NCI-H2107 treated with DMSO at 0.1 percent for 48 hours (cell line): Measurements from ENCODE around the gene SPATA25.

Experiments
- DNase-seq: peaks from one replicate; lab custom pipeline; 2025; ENCODE audit not compliant: unreplicated experiment; lab: John Stamatoyannopoulos, UW

Gene SPATA25

DNA sequence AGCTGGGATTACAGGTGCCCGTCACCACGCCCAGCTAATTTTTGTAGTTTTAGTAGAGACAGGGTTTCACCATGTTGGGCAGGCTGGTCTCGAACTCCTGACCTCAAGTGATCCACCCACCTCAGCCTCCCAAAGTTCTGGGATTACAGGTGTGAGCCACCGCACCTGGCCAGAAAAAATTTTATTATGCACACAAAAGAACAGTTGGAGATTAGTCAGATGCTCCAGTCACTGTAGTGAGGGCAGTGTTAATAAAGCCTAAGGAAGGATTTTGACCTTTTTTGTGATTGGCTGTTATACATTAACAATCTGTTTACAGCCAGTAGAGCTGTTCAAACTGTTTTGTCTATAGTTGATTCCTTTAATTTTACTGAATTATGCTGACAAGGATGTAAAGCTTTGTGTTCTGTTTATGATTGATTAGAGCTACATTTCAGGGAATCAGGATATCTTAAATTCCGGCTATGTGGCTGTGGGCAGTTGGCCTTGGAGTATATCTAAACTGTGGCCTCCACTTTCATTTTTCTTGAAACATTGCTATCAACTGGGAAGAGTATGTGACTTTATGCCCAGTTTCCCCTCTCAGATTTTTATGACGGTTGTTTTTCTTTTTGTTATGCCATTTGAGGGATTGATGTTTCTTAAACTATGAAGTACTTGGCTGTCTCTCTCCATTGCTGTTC lies 20.1 kb downstream of the SPATA25 start:
- no peak for DNase-seq

DNA sequence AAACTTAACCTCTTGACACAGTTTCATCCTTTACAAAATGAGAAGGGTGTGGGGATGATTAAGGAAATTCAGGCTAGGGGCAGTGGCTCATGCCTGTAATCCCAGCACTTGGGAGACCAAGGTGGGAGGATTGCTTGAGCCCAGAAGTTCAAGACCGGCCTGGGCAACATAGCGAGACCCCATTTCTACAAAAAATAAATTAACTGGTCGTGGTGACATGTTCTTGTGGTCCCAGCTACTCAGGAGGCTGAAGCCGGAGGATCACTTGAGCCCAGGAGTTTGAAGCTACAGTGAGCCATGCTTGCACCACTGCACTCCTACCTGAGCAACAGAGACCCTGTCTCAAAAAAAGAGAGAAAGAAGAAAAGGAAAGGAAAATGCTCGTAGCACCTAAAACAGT lies 21.0 kb downstream of the SPATA25 start:
- no peak for DNase-seq

DNA sequence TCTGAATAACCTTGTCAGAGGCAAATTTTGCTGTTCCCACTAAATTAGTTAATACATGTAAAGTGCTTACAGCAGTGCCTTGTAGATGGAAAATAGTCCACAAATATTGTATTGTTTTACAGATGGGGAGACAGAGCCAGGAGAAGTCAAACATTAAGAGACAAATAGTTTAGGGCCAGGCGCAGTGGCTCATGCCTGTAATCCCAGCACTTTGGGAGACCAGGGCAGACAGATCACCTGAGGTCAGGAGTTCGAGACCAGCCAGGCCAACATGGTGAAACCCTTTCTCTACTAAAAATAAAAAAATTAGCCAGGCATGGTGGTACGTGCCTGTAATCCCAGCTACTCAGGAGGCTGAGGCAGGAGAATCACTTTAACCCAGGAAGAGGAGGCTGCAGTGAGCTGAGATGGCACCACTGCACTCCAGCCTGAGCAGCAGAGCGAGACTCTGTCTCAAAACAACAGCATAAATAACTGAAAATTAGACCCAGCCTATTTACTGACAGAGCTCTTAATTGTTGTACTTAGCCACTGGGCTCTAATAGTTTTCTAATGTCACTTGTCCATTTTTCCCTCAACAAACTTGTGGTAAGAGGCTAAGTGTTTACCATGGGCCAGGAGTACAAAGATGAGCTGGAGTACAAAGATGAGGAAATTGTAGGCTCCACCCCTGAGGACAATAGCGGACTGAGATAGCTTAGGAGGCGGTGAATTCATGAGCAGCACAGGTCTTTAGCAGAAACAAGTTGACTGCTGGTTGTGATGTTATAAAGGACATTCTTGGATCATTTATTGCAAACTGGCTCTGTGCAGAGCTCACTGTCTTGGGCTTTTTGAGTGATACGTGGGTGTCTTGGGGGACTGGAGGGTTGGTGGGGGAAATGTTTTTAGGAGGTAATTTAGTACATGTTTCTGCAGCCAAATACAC lies 23.6 kb downstream of the SPATA25 start:
- no peak for DNase-seq

DNA sequence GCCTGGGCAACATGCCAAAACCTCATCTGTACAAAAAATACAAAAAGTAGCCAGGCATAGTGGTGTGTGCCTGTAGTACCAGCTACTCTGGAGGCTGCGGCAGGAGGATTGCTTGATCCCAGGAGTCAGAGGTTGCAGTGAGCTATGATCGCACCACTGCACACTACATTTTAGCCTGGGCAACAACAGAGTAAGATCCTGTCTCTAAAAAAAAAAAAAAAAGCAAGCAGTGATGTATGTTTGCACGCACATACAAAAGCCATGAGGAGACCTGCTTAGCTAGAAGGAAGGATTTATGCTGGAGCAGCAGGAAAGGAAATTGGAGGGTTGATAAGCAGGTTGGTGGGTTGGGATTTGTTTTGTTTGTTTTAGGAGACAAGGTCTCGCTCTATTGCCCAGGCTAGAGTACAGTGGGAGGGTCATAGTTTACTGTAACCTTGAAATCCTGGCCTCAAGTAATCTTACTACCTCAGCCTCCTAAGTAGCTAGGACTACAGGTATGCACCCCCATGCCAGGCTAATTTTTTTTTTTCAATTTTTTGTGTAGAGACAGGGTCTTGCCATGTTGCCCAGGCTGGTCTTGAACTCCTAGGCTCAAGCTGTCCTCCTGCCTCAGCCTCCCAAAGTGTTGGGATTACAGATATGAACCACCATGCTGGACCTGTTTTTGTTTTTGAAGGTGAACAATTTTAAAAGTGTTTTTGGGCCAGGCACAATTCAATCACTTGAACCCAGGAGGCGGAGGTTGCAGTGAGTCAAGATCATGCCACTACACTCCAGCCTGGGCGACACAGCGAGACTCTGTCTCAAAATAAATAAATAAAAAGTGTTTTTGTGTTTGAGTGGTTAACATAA lies 26.0 kb downstream of the SPATA25 start:
- no peak for DNase-seq

DNA sequence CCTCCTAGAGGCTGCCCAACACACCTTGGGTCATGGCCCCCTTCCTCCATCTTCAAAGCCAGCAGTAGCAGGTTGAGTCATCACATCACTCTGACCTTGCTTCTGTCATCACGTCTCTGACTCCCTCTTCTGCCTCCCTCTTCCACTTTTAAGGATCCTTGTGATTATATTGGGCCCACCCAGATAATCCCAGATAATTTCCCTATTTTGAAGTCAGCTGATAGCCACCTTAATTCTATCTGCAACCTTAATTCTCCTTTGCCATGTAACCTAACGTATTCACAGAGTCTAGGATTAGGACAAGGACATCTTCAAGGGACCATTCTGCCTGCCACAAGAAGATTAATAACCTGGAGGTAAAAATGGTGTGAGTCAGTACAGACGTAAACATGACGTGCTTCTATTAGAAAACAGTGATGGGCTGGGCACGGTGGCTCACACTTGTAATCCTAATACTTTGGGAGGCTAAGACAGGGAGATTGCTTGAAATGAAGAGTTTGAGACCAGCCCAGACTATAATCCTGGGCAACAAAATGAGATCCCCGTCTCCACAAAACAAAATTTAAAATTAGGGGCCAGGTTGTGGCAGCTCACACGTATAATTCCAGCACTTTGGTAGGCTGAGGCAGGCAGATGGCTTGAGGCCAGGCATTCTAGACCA lies 26.7 kb downstream of the SPATA25 start:
- no peak for DNase-seq

DNA sequence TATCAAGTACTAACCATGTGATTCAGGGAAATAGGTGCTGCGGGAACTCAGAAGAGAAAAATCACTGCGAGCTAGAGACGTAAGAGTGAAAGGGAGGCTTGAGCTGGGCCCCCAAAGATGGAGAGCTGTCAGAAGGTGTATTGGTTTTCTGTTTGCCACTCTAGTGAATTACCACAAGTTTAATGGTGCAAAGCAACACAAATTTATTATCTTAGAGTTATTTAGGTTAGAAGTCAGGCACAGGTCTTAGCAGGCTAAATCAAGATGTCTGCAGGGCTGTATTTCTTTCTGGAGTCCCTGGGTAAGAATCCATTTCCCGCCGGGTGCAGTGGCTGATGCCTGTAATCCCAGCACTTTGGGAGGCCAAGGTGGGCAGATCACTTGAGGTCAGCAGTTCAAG lies 27.5 kb downstream of the SPATA25 start:
- DNase-seq, result no peak

DNA sequence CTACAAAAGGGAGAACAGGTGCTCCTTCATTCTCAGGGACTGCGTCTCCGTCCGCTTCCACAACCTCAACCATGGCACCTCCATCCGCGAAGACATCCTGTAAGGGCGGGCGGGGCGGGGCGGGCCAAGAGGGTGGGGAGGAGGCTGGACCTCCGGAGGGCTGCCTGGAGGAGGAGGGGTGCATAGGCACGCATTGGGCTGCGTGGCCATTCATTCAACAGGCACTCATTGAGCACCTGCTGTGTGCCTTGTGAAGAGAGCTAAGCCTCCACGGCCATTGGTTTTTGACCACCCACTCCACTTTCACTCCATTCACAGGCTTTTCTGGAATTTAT lies 29.6 kb downstream of the SPATA25 start:
- no peak for DNase-seq

DNA sequence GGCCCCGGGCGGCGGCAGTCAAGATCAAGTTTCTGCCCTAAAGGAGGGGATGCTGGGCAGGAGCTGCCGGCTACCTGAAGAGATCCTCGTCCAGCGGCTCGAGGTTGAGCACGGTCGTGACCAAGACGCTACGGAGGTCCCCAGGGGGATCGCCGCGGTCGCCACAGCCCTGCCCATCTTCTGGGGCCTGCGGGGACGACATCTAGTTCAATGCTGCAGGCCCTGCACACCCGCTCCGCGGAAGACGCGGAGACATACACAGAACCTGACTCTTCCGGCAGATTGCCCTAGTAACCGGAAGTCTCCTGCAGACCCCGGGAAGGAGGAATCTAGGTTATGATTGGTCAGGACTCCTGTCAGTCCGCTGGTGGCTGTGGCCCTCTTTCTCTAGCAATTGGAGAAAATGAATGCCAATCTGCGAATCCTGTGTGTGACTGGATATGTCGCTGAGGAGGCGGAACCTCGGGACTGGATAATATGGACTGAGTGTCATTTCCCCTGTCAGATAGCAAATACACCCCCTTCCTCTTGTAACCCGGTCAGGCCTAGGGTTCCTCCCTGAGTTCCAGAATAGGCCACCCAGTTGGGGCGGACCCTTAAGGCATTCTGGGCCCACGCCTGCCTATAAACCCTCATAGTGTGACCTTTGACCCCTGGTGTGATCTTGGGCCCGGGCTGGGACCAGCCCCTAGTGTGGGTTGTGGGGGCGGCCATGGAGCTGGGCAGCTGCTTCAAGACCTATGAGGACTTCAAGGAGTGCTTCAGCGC lies 30.1 kb downstream of the SPATA25 start, which contains the start of the genes ACOT8 and ZSWIM3:
Gene ACOT8 (minus strand): TSS at position 279 of the 768 bp plus-strand sequence. CDS start 77 bp downstream, at position 202.
Gene ZSWIM3 (plus strand): TSS at position 501 of the 768 bp plus-strand sequence. CDS start 212 bp downstream, at position 713.
- DNase-seq, result peak; percentile 97

DNA sequence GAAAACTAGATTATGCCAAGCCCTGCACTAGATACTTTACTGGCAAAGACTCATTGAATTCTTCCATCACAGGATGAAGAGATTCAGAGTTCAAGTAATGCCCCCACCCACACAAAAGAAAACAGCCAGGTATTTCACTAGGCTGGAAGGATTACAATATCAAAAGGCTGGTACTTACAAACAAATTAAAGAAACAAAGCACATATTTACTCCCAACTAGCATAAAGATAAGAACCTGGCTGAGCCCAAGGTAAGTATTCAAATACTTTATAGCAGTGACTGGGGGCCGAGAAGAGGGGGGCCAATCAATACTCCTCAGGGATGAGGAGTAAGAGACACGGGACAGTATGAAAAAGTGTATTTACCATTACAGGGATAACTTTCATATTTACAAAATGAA lies 33.9 kb downstream of the SPATA25 start:
- no peak for DNase-seq

DNA sequence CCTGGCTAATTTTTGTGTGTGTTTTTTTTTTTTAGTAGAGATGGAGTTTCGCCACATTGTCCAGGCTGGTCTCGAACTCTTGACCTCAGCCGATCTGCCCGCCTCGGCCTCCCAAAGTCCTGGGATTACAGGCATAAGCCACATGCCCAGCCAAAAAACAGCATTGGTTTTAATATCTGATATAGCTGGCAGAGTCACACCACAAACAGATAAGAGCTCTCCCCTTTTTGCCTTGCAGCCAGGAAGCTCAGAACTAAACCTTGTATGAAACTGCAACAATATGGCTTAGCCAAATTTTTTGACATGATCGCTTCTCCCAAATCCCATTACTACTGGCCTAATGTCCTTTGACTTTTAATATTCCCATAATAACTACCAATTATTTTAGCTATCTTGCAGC lies 35.1 kb downstream of the SPATA25 start:
- no peak for DNase-seq

DNA sequence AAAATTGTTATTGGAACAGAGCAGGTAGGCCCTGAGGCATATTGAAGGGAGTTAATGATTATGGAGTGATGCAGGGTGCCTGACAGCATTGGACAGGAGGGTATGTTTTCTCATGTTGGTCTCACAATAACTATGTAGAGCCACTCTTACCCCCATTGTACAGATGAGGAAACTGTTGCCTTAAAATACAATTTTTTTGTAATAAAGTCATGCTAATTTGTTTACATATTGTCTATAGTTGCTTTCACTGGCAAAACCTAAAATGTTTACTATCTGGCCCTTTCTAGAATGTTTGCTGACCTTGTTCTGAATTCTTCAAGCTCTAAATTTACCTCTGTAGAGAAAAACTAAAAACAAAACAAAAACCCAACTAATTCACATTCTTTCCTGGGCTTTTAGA lies 35.9 kb downstream of the SPATA25 start:
- DNase-seq, result no peak

DNA sequence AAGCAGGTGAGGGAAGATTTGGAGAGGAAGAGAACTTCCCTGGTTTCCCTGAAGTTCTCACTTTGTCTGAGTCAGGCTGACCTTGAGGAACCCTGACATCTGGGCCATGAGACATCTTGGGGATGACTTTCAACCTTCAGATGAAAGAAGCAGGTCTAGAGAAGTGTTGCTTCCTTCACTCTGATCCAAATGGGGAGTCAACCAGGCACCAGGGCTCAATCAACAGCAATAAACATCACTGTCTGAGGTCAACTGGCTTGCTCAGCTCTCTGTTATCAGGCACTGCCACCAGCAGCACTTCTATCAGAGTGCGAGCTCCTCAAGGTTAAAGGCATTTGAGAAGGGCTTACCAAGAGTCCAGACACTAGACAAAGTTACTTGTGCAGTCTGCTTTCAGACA lies 36.5 kb downstream of the SPATA25 start:
- DNase-seq, result no peak

DNA sequence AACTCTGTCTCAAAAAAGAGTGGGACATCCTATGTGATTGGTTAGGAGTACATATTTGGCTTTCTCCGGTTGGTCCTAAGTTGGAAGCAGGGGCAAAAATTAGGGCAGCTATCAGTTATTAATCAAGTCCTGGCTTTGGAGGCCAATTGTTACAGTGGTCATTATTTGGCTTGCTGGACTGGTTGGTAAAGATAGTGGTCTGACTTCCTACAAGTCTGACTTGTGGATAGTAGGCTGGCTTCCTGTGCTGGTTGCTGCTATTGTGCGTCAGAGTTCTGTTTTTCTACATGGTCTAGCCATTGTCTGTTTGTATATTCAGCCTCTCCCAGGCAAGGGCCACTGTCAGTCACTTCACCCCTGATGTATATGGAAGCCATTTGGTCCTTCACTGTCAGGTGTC lies 37.2 kb downstream of the SPATA25 start:
- no peak for DNase-seq

DNA sequence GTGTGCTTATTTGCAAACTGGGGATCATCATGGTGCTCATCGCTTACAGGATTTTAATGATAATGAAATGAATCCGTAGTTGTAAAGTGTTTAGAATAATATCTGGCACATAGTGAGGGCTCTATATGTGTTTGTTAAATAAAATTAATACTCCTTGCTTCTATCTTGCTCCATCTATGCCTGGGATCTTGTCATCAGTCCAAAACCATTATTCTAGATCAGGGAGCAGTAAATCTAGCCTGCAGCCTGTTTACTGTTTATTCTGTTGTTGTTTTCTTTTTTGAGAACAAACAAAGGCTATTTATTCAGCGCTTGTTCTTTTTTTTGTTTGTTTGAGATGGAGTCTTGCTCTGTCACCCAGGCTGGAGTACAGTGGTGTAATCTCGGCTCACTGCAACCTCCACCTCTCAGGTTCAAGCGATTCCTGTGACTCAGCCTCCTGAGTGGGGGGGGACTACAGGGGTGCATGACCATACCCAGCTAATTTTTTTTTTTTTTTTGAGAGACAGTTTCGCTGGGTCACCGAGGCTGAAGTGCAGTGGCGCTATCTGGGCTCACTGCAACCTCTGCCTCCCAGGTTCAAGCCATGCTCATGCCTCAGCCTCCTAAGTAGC lies 38.3 kb downstream of the SPATA25 start:
- DNase-seq, result no peak

DNA sequence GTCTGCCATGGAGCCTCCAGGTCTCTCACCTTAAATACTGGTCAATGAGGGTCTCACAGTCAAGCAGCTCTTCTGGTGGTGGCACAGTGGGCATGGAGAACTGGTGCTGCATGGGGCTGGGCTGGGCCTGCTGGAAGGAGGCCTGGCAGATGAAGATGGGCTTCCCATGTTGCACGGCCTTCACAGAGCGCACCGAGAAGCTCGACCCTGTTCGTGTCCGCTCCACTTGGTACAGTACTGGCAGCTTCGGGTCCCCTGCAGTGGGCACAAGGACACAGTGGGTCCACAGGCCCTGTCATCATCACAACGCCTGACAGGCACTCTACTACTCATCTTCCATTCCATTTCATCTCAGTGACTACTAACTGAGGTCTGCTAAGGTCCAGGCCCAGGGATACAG lies 39.0 kb downstream of the SPATA25 start:
- no peak for DNase-seq

DNA sequence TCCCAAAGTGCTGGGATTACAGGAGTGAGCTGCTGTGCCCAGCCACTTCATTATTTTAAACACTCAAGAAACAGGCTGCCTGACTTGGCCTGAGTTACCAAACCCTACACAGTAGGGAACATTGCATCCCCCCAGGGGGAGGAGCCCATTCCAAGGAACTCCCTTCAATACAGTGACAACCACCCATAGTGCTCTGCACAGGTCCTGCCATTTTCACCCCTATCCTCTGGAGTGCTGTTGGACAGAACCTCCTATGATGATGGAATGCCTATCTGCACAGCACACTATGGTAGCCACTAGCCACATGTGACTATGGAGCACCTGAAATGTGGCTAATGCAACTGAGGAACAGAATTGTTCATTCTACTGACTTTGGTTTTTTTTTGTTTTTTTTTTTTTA lies 42.0 kb downstream of the SPATA25 start:
- DNase-seq, result no peak

DNA sequence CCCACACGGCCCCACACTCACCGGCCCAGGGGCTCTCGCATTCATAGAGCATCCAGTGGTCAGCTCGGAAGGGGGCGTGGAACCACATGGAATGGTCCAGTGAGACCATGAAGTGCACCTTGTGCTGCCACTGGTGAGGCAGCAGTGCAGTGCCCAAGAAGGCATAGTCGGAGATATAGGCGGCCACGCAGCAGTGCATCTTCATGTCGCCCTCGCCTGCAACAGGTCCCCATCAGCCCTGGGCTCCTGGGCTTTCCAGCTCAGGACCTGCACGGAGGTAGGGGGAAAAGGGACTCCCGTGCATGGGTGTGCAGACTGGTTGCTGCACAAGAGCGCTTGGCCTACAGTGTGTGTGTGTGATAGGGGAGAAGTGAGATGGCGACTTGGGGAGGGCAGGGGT lies 43.9 kb downstream of the SPATA25 start:
- no peak for DNase-seq

DNA sequence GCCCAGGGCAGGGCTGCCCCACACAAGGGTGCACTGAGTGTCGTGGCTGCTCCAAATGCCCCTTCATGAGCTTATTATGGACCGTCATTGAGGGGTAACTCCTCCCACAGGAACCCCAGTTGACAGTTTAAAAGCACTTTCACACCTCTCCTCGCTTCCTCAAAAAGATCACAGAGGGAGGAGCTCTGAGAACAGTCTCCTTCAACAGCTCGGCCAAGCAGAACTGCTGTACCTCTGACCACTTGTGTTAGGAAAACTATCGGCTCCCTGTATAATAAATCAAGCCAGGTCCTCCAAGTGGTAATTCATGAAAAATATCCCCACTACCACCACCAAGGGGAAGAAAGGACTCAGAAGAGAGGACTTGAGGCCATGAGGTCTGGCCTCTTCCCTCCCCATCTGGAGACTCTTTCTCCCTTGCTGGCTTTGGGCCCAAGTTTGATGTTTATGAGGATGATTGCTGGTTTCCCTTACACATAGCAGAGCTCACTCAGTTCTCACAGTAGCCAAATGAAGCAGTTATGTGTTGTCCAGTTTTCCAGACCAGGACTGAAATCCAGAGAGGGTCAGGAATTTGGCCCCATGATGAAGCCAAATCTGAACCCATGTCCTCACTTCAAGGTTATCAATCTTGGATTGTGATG lies 45.1 kb downstream of the SPATA25 start:
- no peak for DNase-seq
